Central memory CD8-positive, alpha-beta T cell (primary cell): ENCODE results near the gene PPP1R13L.
"Not testable (repeated sequence)": the region's sequence is repeated elsewhere in the genome, so short reads cannot be mapped to it uniquely, and the experiment has no call there.

ENCODE experiments used
- ATAC-seq: fragments of 150-1000 bp; cut with Tn5 transposase; replicated peaks from 2 replicates; pipeline ENCODE4 v1.10.0; 2022; ENCODE audit warnings: mild to moderate bottlenecking, moderate FRiP score, moderate number of reproducible peaks; ENCODE audit not compliant: poor library complexity, severe bottlenecking; ENCODE audit errors: extremely low read depth
- DNase-seq, 2 donors: peaks; one replicate each; pipeline ENCODE4 v3.0.0; 2021; ENCODE audit warnings: low spot score in 2 of 2
- H3K27ac Mint-ChIP-seq: one replicate; pipeline ENCODE4 v1.8.0; 2022; ENCODE audit warnings: low read depth, mild to moderate bottlenecking, moderate library complexity, mixed read lengths
- H3K27me3 Mint-ChIP-seq: one replicate; pipeline ENCODE4 v1.8.0; 2022; ENCODE audit warnings: mixed read lengths
- H3K36me3 Mint-ChIP-seq: one replicate; pipeline ENCODE4 v1.8.0; 2022; ENCODE audit warnings: mild to moderate bottlenecking, moderate library complexity, mixed read lengths; ENCODE audit not compliant: insufficient read depth
- H3K4me1 Mint-ChIP-seq: one replicate; pipeline ENCODE4 v1.8.0; 2022; ENCODE audit warnings: mixed read lengths
- H3K4me3 Mint-ChIP-seq: one replicate; pipeline ENCODE4 v1.8.0; 2022; ENCODE audit warnings: mild to moderate bottlenecking, moderate library complexity, mixed read lengths
- H3K9me3 Mint-ChIP-seq: one replicate; pipeline ENCODE4 v1.8.0; 2022; ENCODE audit warnings: mixed read lengths

Gene PPP1R13L

DNA sequence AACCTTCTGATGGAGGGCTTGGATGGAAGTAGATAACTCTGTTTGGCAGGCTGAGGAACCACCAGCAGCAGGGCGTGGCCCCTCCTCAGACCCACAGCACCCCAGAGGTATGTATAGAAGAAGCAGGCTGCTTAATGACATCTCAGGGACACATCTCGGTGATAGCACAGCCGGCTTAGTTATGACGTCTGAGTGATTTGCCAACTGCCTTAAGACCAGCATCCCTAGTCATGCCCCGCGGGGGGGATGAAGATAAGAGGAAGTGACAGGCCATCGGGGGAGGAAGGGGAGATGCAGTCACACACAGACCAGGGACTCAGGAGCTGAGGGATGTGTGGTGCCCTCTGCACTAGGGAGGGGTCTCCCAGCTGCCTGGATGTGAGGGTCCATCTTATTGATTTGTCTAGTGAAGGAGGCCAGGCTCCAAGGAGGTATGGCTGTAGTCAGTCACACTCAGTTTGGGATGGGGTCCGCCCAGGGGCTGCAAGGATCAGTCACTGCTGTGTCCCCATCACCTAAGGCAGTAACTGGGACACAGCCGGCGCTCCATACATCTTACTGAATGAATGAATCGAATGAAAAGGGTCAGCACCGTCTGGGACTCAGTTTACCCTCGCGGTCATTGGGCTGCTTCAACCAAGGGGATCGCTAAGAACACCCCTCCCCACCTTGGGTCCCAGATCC is 38.1 kb upstream of the PPP1R13L start:
- Mint-ChIP-seq H3K27me3 (no peaks in the 10 kb centered on the region), H3K4me1 (peaks cover 61% of the 10 kb centered on the region), H3K9me3 (no peaks in the 10 kb centered on the region), H3K4me3 (peak overlapping the region; percentile 90), H3K36me3 (peaks cover 31% of the 10 kb centered on the region), H3K27ac (peak overlapping the region; percentile 98)
- DNase-seq (peak in 1 of 2 donors; percentile 34), ATAC-seq (no peak)

DNA sequence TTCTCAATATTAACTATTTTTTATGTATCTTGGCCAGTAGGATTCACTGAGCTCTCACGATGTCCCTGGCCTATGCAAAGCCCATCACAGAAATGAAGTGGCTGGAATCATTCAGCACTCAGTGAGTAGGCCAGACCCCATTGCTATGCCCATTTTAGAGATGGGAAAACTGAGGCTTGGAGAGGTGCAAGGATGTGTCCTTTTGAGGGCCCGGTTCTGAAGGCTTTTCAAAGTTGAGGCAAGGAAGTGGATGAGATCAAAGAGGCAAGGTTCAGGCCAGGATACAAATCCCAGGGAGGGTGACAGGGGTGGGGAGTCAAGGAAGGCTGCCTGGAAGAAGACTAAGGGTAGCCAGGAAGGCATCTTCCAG is 37.5 kb upstream of the PPP1R13L start:
- H3K27ac Mint-ChIP-seq: peak overlapping the region; percentile 98
- no peaks in the 10 kb centered on the region for H3K27me3 Mint-ChIP-seq
- ATAC-seq (no peak), DNase-seq (no peak)
- peaks cover 58% of the 10 kb centered on the region for H3K4me1 Mint-ChIP-seq
- H3K4me3 Mint-ChIP-seq: peak overlapping the region; percentile 90
- H3K36me3 Mint-ChIP-seq: peaks cover 29% of the 10 kb centered on the region
- no peaks in the 10 kb centered on the region for H3K9me3 Mint-ChIP-seq

DNA sequence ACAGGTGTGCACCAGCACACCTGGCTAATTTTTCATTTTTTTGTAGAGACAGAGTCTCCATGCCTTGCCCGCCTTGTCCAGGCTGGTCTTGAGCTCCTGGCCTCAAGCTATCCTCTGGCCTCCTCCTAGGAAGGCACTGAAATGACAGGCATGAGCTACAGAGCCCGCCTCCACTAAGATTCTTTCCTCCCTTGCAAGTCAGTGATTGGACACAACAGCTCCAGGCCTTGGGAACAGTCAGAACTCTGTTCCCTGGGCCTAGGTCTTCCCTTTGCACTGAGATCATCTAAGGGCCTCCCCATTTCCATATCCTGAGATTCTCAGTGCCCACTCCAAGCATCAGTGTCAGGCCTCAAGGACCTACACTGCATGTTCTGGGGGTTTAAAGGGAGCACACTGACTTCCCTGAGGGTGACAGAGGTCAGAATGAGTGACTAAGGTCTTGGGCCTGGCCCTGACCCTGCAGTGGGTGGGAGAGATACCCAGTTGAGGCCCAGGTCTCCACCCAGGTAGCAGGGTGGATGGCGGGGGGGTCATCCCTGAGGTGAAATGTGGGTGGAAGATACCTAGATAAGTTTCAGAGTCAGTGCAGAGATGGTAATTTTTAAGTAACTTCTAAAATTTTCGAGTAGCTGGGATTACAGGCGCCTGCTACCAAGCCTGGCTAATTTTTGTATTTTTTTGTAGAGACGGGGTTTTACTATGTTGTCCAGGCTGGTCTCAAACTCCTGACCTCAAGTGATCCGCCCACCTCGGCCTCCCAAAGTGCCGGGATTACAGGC is 36.2 kb upstream of the PPP1R13L start:
- Mint-ChIP-seq H3K9me3 (no peaks in the 10 kb centered on the region), H3K27ac (peak overlapping the region; percentile 90), H3K4me3 (peak overlapping the region; percentile 69), H3K27me3 (no peaks in the 10 kb centered on the region), H3K36me3 (peaks cover 21% of the 10 kb centered on the region), H3K4me1 (peaks cover 50% of the 10 kb centered on the region)
- no peak for ATAC-seq
- no peak for DNase-seq

DNA sequence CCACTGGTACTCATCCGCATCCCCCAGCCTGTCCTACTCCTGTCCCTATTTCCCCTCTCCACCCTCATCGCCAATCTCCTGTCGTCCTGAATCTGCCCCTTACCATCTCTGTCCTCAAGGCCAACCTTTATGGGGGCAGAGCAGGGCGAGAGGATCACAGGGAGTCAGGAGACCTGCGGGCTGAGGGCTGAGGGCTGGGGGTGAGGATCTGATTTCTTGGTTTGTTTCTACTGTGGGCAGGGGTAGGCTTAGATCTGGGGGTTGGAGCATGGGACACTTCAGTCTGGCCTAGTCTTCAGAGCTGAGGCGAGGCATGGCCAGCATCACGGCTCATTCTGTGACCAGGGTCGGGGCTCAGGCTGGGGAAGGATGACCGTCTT is 35.4 kb upstream of the PPP1R13L start:
- Mint-ChIP-seq H3K27me3 (no peaks in the 10 kb centered on the region), H3K4me3 (peak overlapping the region; percentile 69), H3K4me1 (peaks cover 43% of the 10 kb centered on the region), H3K36me3 (peaks cover 19% of the 10 kb centered on the region), H3K27ac (peak overlapping the region; percentile 90), H3K9me3 (no peaks in the 10 kb centered on the region)
- no peak for DNase-seq
- ATAC-seq: no peak

DNA sequence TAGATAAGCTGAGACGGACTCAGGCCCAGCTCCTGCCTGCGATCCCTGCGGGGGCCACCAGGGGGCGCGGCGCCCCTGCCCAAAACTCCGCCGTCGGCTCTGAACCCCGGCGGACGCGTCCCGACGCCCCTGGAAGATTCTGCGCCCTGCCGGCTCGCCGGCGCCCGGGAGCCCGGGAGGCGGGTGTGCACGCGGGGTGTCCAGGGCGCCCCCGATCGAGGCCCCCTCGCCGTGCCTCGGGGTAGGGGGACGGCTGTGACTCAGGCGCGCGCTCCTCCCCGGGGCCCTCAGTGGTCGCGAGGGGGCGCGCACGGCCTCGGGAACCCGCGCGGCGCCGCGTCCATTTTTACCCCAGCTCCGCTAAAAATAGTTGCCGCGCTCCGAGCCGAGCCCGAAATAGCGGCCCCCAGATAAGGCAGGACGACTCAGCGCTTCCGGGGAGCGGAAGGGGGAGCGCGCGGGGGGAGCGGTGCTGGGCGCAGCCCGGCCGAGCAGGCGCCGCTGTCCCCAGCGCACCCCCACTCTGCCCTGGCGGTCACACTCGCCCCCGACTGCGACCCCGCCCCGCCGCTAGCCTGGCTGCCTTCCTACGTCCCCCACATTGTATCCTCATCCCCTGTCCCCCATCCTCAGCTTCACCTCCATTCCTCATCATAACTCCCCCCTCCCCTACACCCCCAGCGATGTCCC is 34.8 kb upstream of the PPP1R13L start:
- H3K36me3 Mint-ChIP-seq: peaks cover 19% of the 10 kb centered on the region
- no peaks in the 10 kb centered on the region for H3K27me3 Mint-ChIP-seq
- ATAC-seq: peak; percentile 78
- peak; percentile 84 to 92 for DNase-seq
- no peaks in the 10 kb centered on the region for H3K9me3 Mint-ChIP-seq
- peak overlapping the region; percentile 90 for H3K27ac Mint-ChIP-seq
- H3K4me3 Mint-ChIP-seq: peak overlapping the region; percentile 69
- peaks cover 40% of the 10 kb centered on the region for H3K4me1 Mint-ChIP-seq

DNA sequence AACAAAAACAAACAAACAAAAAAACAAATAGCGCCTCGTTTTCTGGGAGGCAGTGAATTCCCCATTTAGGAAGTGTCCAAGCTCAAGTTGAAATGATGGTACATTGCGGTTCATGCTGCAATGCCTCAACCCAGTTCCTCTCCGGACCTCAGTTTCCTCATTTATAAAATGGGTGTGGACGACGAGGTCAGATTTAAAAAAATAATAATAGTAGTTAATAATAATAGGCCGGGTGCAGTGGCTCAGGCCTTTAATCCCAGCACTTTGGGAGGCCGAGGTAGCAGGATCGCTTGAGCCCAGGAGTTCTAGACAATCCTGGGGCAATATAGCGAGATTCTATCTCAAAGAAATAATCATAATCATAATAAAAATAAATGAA is 34.3 kb upstream of the PPP1R13L start:
- H3K27me3 Mint-ChIP-seq: no peaks in the 10 kb centered on the region
- H3K4me1 Mint-ChIP-seq: peaks cover 35% of the 10 kb centered on the region
- H3K4me3 Mint-ChIP-seq: peak overlapping the region; percentile 69
- DNase-seq: no peak
- H3K9me3 Mint-ChIP-seq: no peaks in the 10 kb centered on the region
- ATAC-seq: no peak
- H3K27ac Mint-ChIP-seq: peak overlapping the region; percentile 8
- H3K36me3 Mint-ChIP-seq: peaks cover 16% of the 10 kb centered on the region

DNA sequence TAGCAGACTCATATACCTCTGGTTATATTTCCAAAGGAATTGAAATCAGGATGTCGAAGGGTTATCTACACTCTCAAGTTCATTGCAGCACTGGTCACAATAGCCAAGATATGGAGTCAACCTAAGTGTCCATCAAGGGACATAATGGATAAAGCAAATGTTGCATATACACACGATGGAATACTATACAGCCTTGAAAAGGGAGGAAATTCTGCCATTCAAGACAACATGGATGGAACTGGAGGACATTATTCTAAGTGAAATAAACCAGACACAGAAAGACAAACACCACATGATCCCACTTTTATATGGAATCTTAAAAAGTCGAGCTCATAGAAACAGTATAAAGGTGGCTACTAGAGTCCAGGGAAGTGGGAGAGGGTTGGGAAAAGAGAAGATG is 32.5 kb upstream of the PPP1R13L start:
- H3K4me1 Mint-ChIP-seq: peaks cover 16% of the 10 kb centered on the region
- H3K27ac Mint-ChIP-seq: no peak overlapping the region
- no peak overlapping the region for H3K4me3 Mint-ChIP-seq

DNA sequence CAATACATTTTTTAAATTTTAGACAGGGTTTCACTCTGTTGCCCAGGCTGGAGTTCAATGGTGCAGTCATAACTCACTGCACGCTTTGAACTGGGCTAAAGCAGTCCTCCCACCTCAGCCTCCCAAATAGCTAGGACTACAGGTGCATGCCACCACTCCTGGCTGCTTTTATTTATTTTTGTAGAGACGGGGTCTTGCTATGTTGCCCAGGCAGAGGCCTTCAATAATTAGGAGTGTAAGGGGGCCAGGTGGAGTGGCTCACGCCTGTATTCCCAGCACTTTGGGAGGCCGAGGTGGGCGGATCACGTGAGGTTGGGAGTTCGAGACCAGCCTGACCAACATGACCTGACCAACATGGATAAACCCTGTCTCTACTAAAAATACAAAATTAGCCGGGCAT is 27.7 kb upstream of the PPP1R13L start:
- DNase-seq, H3K27me3 Mint-ChIP-seq, H3K36me3 Mint-ChIP-seq, H3K4me1 Mint-ChIP-seq, H3K9me3 Mint-ChIP-seq, H3K27ac Mint-ChIP-seq, H3K4me3 Mint-ChIP-seq, ATAC-seq: not testable (repeated sequence)

More for the DNA sequence above, 32.5 kb upstream of the PPP1R13L start:
- H3K36me3 Mint-ChIP-seq: peaks cover 6% of the 10 kb centered on the region
- ATAC-seq: no peak
- H3K9me3 Mint-ChIP-seq: no peaks in the 10 kb centered on the region
- DNase-seq: no peak
- H3K27me3 Mint-ChIP-seq: no peaks in the 10 kb centered on the region

DNA sequence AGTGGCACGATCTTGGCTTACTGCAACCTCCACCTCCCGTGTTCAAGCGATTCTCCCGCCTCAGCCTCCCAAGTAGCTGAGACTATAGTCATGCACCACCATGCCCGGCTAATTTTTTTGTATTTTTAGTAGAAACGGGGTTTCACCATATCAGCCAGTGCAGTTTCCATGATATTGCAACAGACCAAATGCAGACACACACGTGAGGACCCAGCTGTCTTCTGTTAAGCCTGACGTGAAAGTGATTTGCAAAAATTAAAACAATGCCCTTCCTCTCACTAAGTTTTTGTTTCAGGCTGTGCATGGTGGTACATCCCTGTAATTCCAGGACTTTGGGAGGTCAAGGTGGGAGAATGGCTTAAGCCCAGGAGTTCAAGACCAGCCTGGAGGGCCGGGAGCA is 26.1 kb upstream of the PPP1R13L start:
- not testable (repeated sequence) for H3K27ac Mint-ChIP-seq, H3K27me3 Mint-ChIP-seq, H3K9me3 Mint-ChIP-seq, ATAC-seq, H3K36me3 Mint-ChIP-seq, H3K4me1 Mint-ChIP-seq, H3K4me3 Mint-ChIP-seq, DNase-seq

DNA sequence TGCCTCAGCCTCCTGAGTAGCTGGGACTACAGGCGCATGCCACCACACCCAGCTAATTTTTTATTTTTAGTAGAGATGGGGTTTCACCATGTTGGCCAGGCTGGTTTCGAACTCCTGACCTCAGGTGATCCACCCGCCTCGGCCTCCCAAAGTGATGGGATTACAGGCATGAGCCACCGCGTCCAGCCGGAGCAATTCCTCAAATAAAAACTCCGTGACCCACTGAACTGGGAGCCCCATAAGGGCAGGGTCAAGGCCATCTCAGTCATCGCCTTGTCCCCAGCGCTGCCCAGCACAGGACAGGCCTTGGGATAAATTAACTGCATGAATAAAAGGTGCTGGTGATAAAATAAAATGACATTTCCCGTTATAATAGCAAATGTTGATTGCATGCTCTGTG is 25.0 kb upstream of the PPP1R13L start:
- not testable (repeated sequence) for H3K4me3 Mint-ChIP-seq, H3K4me1 Mint-ChIP-seq, ATAC-seq, H3K27ac Mint-ChIP-seq, H3K27me3 Mint-ChIP-seq, H3K36me3 Mint-ChIP-seq, DNase-seq, H3K9me3 Mint-ChIP-seq

DNA sequence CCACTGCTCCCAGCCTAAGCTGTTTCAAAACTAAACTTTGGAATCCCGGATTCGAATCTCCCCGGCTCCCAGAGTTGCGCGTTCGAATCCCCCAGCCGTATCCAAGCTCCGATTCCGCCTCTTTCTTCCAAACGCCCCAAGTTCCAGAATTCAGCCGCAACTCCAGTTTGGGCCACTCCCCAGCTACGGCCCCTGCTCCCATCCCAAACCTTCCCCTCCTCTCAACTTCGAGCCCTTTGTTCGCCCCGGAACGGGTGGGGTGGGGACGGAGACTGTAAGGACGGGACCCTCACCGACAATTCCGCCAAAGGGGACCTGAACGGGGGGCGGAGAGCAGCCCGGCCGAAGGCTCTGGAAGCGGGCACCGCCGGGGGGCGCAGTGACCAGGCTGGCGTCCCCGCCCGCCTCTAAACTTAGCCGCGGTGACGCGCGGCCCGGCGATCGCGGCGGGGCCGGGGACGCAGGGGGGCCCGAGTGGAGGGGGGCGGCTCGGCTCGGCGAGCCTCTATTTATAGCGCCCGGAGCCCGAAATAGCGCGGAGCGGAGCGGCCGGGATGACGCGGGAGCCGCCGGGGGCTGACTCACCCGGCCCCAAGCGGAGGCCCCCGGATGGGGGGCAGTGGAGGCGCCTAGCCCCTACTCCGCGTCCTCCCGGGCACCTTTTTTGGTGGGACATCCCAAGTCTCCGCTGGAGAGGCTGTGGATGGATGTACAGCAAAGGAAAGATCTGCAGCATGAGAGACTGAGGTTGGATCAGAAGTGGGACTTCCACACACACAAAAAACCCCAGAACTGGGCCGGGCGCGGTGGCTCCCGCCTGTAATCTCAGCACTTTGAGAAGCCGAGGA is 23.7 kb upstream of the PPP1R13L start:
- Mint-ChIP-seq H3K4me1 (peaks cover 21% of the 10 kb centered on the region), H3K36me3 (peaks cover 7% of the 10 kb centered on the region), H3K9me3 (no peaks in the 10 kb centered on the region), H3K4me3 (peak overlapping the region; percentile 80), H3K27me3 (no peaks in the 10 kb centered on the region), H3K27ac (no peak overlapping the region)
- no peak for DNase-seq
- ATAC-seq: no peak
